Superior temporal gyrus (tissue), 1 donor: ENCODE results near the gene MTA2.
"Not testable (repeated sequence)": the region's sequence is repeated elsewhere in the genome, so short reads cannot be mapped to it uniquely, and the experiment has no call there.

Source experiments
- DNase-seq: peaks from one replicate; pipeline ENCODE4 v3.0.0-alpha.2; 2016; ENCODE audit errors: extremely low spot score

The MTA2 gene

DNA sequence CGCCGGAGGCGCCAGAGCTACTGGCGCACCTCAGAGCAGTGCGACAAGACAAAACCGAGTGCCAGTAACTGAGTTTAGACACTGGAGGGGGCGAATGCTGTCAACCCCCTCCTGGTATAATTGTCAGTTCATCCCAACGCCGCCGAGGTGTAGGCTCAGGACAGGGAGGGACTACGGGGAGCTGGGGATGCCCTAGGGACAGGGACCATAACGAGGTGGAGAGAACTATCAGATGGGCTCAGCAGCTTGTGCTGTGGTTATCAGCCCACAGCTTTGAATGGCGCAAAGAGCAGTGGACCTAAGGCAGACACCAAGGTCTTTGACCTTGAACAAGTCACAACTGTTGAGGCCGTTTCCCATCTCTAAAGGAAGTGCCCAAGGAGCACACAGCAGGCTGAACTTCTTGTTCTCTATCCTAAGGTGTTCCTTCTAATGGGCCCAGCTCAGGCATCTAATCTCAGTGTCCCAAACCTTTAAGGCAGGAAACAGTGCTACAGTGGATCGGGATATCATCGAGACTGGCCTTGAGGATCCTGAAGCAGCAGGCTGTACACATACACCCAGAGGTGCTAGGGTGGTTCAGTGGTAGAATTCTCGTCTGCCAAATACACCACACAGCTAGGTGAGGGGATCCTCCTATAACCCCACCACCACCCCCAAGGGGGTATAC, 9.4 kb downstream of the MTA2 start:
- DNase-seq, result peak; percentile 56

DNA sequence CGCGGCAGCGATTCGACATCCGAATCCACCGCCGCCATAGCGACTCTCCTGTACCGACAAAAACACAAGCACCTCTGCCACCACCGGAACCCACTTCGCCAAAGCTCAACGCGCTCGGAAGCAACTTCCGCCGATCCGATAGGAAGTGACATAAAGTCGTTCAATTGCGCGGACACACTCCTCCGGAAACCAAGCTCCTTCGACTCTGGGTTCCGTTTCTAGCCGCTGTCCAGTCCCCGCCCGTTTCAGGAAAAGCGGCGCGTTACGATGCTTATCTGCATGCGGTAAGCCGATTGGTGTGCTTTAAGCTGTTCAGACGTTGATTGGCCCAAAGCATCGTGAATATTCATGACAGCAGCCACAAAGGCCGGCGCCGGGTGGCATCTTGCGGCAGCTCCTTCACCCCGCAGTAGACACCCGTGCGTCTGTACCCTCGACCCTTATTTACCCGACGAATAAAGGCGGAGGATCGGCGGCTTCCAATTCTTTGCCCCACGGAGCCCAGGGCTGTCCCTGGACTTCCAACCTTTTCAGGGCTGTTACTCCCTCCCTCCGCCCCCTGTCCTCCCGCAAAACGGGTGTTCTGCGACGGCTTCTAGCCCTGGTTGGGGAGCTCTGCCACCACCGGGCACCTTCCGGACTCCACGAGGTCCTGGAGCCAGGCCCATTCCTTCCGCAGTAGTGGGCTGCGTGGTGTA, 10.1 kb downstream of the MTA2 start, which contains the start of gene TUT1:
Gene TUT1, minus strand, starts transcription at position 76 of the 698 bp plus-strand sequence. Its CDS starts 38 bp downstream, at position 38.
- peak; percentile 100 for DNase-seq

DNA sequence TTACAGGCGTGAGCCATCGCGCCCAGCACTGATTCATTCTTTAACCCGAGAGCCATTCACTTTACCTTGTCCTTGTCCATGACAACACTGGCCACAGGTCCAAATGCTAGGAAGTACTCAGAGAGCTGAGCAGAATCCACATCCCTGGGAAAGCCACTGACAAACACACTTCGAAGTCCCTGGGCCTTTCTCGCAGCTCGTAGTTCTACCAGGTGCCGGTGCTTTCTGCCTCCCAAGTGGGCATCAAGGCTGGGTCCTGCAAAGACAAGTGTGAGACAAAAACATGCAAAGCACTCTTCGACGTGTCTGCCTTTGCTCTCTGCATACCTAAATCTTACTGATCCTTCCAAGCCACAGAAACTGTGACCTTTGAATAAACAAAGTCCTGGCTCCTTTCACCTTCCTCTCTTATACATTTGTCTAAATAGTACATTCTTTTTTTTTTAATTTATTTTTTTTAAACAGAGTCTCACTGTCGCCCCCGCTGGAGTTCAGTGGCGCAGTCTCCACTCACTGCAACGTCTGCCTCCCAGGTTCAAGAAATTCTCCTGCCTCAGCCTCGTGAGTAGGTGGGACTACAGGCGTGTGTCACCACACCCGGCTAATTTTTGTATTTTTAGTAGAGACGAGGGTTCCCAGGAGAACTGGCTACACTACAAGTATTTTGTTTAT, 12.6 kb downstream of the MTA2 start:
- no peak for DNase-seq

DNA sequence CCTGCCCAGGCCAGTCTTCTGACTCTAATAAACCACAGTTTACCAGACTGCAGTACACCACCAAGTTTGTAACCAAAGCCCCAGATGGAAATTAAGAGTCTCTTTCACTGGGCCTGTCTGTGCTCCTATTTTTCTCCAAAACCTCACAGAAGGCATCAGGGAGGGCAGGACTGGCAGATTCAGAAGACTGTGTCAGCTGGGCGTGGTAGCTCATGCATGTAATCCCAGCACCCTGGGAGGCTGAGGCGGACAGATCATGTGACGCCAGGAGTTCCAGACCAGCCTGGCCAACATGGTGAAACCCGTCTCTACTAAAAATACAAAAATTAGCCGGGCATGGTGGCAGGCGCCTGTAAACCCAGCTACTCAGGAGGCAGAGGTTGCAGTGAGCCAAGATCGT, 16.3 kb downstream of the MTA2 start:
- not testable (repeated sequence) for DNase-seq

DNA sequence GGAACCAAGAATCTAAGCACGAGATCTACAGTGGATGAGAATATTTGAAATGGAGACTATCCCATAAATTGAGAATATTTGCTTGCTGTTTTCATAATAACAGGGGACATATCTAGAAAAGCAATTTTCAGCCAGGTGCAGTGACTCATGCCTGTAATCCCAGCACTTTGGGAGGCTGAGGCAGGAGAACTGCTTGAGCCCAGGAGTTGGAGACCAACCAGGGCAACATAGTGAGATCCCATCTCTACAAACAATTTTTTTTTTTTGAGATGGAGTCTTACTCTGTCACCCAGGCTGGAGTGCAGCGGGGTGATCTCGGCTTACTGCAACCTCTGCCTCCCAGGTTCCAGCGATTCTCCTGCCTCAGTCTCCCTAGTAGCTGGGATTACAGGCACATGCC, 19.9 kb downstream of the MTA2 start:
- not testable (repeated sequence) for DNase-seq

DNA sequence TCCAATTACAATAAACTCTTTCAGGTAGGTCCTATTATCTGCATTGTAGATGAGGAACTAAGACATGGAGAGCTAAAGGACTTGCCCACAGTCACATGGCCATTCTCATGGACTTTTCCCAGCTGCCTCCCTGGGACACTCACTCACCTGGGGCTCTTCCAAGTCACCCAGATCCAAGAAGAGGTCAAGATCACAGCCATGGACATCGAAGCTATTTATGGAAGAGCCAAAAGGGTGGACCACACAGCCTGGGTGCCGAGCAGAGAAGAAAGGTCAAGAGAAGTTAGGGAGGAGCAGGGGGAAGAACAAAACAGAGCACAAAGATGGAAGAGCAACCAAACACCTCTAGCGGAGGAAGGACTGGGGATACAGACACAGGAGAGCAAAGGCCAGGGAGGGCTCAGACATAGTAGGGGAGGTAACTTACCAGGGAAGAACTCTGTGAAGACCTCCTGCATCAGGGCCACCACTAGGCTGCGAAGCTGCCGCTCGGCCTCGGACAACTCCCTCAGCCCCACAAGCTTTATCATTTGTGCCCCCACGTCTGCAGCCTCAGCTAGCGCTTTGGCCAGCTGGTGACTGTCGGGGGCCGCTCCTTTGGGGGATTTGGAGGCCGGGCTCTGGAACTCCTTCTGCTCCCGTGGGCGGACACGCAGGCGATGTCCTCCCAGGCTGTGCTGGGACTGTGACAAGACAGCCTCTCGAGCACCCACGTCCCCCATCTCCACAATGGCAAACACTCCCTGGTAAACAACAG, 20.5 kb downstream of the MTA2 start:
- no peak for DNase-seq

DNA sequence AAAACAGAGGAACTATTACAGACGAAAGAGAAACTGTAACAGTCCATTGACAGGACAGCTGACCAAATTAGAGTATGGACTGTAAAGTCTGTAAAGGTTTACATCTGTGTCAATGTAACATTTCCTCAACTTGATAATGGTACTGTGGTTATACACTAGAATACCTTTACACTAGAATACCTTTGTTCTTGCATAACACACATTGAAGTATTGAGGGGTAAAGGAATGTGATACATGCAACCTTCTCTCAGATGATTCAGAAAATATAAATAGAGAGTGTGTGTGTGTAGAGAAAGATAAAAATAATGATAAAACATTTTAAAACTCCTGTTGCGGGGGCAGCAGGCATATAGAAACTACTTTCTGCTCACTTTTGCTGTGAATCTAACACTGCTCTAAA, 22.4 kb downstream of the MTA2 start:
- DNase-seq, result peak; percentile 30

DNA sequence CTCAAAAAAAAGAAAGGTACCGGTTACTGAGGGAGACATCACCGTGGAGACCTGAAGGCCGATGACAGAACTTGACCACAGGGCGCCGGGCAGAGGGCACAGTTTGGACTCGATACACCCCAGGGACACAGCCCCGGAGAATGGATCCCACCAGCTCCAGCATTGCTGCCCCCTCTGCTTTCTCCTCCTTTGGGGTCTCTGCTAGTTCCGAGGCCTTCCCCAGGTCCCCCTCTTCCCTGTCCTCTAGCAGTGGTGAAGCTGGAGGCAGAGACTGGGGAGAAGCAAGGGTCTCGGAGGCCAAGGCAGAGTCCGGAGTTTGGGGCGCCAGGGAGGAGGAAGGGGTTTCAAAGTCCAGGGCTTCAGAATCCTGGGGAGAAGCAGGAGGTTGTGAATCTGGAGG, 23.1 kb downstream of the MTA2 start:
- DNase-seq, result no peak

DNA sequence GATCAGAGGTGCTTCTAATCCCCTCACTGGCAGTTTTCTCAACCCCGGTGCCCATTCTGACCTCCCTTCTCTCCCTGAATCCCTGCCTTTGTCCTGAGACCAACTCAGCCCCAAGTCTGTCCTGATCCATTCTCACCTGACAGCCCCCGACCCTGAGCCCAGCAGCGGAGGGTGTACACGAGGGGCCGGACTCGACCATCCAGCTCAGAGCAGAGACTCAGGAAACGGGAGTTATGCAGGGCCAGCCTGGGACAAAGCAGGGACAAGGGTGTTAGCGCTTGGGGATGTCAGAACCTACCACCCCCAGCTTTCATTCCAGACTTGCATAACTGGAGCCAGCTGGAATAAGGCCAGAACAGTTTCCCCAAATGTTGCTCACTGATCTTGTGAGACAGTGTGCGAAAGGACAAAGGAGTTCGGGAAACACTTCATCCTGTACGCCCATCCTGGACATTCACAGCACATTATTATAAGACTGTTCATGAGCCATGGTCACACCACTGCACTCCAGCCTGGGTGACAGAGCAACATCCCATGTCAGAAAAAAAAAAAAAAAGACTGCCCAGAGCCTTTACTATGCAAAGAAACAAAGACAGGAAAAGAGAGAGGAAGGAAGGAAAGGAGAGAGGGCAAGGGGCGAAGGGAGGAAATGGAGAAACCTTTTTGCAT, 24.5 kb downstream of the MTA2 start:
- no peak for DNase-seq

DNA sequence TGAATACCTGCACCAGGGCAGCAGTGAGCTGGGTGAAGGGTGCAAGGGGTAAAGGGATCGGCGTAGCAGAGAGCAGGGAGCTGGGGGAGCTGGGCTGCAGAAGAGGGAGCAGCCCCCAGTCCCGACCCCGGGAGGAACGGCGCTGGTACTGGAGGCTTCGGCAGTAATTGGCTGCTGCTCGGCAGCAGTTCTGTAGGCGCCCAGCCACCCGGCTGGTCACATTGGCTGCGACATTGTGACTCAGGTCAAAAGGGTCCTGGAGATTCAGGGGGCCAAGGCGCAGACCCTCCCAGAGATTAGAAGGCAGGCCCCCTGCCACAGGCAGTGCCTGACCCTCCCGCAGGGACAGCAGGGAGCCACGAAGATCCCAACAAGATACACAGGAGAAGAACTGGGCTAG, 25.8 kb downstream of the MTA2 start:
- DNase-seq, result no peak

DNA sequence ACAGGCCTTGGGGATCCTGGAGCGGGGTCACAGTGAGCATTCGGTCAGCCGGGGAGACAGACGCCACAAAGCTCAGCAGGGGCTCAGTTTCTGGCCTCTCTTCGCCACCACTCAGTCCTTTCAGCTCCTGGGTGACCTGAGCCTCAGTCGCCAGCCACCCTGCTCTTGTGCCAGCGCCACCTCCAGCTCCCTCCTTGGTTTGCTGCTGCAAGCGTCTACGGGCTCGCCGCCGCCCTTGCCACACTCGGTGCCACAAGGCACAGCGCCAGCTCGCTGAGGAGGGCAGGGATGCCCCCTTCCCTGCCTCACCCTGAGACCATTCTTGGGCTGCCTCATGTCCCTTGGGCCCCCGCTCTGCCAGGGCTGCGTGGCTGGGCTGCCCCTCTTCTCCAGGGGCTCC, 26.5 kb downstream of the MTA2 start:
- no peak for DNase-seq

DNA sequence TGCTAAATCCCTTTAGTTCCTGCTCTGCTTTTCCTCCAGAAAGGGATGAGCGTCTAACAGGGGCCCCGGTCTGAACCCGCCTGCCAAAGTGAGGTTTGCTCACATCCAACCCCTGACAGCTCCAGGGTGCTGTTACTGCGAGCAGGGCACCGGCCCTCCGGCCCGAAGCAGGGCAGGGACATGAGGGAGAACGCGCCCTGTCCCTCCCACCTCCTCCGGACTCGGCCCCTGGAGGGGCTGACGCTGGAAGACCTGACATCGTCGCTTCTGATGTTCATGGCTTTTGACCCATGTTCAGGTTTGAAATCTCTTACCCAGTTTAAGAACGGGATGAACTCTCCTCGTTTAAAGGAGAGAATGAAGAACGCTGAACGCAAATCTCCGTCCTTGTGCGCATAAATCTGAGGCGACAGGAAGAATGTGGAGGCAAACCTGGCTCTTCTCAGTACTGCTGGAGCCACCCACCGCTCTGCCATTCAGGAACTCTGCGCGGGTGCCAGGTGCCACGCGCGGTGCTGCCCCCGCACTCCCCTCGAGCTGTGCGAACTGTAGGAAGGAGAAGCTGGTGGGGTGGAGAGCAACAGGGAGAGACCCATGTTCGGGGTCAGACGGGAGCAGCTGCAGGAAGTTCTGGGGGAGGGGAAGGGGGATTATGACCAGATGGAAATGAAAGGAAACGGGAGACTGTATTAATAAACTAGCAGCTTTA, 27.1 kb downstream of the MTA2 start:
- DNase-seq, result peak; percentile 60

DNA sequence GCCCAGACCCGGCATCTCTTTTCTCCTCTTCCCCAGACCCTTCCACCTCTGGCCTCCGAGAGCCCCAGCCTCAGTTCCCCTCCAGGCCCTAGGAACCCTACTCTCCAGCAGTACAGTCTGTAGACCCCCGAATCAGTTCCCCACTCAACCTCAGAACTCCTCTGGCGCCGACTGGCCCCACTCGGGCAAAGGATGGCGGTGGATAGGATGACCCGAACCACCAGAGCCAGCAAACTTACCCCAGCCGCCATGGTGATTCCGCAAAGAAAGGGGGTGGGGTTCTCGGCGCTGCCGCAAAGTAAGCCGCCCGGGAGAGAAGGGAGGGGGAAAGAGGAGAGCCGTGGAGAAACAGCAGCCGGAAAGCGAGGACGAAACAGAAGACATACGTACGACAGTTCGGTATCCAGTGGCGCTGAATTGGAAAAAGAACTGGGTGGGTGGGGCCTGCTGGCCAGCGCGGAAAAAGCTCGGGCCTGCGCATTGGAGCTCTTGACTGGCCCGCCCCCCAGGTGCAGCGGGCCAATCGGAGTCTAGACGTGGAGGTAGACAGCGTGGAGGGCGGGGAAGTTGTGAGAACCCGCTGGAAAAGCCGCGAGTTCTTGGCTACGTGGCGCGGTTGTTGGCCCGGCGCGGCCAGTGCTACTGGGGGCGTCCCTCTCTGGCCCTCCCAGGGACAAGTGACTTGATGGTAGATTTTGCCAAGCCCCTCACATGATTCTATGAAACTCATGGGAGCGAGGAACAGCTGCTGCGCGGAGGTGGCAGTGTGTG, 27.9 kb downstream of the MTA2 start, which contains the start of gene EEF1G:
Gene EEF1G, minus strand, starts transcription at position 300 of the 771 bp plus-strand sequence. Its CDS starts 49 bp downstream, at position 251.
- peak; percentile 99 for DNase-seq

DNA sequence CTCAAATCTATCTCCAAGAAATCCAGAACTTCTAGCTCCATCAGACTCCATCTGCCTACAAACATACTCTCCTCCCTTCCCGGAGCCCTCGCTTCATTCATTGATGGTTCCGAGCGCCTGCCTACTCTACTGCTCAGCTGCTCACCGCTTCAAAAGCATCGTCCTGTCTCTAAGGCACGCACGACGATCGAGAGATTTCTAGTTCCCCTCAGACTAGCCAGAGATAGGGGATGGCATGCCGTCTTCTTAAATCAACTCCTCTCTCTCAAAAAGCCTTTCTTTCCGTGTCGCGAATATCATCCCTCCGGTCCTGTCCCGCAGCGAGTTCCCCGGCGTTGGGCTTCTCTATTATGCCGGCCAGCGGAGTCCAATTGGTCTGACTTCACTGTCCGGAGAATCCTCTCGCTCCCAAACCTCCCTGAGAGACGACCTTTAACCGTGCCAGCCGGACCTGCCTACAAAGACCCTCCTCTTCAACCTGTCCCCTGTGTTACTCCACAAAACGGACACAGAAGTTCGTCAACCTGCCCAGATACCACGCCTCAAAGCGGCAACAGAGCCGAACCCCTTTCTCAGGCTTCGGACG, 28.6 kb downstream of the MTA2 start:
- DNase-seq, result peak; percentile 38

DNA sequence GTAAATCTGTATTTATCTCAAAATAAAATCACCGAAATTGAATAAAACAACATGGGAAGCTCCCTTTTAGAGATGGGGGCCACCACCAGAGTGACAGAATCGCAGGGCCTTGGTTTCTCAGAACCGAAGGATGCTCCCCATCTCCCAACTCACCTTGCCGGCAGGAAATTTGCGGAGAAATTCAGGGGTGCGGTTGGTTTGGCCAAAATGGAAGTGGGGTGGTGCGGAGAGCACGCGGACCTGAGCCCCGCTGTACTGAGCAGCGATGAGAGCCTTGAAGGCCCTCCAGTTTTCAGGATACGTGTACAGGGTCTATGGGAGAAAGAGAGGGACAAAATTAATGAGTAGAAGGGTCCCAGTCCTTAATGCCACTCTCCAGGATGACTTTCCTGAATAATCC, 29.2 kb downstream of the MTA2 start:
- DNase-seq, result no peak

DNA sequence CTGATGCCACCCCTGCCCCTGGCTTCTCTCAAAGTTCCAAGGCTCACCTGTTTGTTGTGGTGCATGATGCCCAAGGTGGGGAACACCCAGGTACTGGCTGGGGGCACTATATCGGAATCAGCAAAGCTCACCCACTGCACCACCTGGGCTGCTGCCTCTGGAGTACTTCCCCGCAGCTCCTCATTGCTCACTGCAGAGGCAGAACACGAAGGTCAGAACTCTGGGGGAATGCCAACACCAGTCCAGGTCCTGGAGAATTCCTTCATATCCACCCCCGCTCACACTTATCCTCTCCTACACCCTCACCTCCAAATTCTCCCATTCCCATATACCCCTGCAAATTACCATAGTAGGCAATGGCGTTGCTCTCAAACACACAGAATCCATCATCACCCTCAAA, 30.2 kb downstream of the MTA2 start:
- not testable (repeated sequence) for DNase-seq

DNA sequence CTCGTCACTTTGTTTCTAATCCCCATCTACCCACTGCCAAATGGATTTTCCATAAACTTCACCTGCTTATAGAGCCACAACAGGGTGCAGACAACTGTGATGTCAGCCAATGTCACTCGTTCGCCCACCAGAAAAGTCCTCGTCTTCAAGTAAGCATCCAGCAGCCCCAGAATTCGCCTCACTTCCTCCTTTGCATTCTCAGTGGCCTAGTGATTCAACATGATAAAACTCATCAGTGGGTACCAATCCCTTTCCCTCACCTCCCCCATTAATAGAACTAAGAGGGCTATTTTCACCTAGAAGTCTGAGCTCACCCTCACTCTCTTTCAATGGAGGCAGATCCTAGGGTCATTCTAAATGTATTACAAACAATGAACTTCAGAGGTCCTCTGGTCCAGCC, 30.8 kb downstream of the MTA2 start:
- DNase-seq, result not testable (repeated sequence)

DNA sequence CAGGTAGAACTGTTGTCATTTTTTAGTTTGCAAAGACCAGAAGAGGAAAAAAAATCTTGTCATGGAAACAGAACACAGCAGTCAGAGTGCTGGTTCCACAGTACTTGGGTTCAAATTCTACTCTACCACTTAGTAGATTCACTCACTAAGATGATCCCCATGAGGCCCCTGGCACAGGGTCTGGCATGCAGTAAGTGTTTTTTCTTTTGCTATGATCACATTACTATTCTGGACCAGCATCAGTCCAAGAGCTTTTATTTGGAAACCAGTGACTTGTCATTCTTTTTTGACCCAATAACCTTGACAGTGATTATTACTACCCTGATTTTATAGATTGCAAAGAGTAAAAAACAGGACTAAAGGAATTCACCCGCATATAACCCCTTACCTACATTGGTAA, 32.1 kb downstream of the MTA2 start:
- DNase-seq, result no peak

DNA sequence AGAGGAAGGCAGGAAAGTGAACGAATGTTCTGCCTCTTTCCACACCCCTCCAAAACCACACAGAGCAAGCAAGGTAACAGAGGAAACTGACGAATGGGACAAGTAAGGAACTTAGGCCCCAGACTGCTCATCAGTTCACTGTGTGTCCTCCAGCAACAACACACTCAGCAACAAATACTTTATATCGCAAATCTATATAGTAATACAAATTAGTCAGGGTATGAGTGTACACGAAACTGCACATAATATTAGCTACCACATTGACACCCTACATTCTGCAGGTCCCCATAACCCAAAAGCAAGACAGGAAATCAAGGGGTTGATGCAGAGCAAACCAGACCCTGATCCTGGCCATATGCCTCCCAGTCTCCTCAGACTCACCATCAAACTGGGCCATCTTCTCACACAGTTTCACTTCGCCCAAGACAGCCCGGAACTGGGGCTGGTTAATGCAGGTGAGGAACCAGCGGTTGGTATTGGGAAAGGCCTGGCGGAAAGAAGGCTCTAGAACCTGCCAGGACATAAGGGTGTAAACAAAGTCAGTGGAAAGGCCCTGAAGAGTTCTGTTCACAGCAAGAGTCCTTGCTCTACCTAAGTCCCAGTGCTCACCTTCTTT, 34.5 kb downstream of the MTA2 start:
- DNase-seq, result no peak
